IMR-90 (cell line): ENCODE results near the gene CBX5. TPM values are rescaled to one million over a fixed set of nuclear protein-coding genes. Genes with fewer than 3 reads are reported as not detected.

ENCODE experiments used
- ATAC-seq: fragments of 200-7000 bp; cut with Tn5 transposase; 2 replicates; pipeline ENCODE4 v1.9.1; 2020; ENCODE audit warnings: low read depth, mild to moderate bottlenecking, moderate library complexity
- BruUV-seq: library from RNA; stranded (reverse); fragments of 400-500 nt; replicated peaks from 2 replicates; lab custom pipeline; 2021; lab: Mats Ljungman, UMichigan
- CTCF ChIA-PET: fragments of 300-600 bp; formaldehyde crosslinking; extraction: SDS; loops from one replicate; lab custom pipeline; 2021; ENCODE audit warnings: antibody characterized with exemption; lab: Yijun Ruan, JAX
- POLR2A ChIA-PET: fragments of 300-600 bp; sonication (Branson Sonifier 250); formaldehyde crosslinking; loops from one replicate; lab custom pipeline; 2022; ENCODE audit warnings: antibody characterized with exemption; ENCODE audit not compliant: unreplicated experiment; lab: Charles Lee
- DNase-seq: peaks from one replicate; pipeline ENCODE4 v3.0.0; 2013
- H2AFZ ChIP-seq: replicated peaks from 2 replicates; pipeline ENCODE3; 2013; ENCODE audit warnings: low read length, mild to moderate bottlenecking; ENCODE audit not compliant: poor library complexity
- H2AK5ac ChIP-seq: 2 replicates; pipeline ENCODE4 v1.6.1; 2013; ENCODE audit warnings: low read depth, low read length, inconsistent platforms
- H2AK9ac ChIP-seq: replicated peaks from 2 replicates; pipeline ENCODE3; 2013; ENCODE audit warnings: mild to moderate bottlenecking, low read depth, low read length, moderate library complexity; ENCODE audit not compliant: poor library complexity
- H2BK120ac ChIP-seq: 2 replicates; pipeline ENCODE4 v1.6.1; 2013; ENCODE audit warnings: low read depth, low read length, inconsistent platforms
- H2BK15ac ChIP-seq: 3 replicates; pipeline ENCODE4 v1.6.1; 2013; ENCODE audit warnings: low read depth, low read length, inconsistent platforms
- H2BK20ac ChIP-seq: 2 replicates; pipeline ENCODE4 v1.6.1; 2013; ENCODE audit warnings: low read depth, mild to moderate bottlenecking, inconsistent platforms, low read length, moderate library complexity
- H2BK5ac ChIP-seq: 2 replicates; pipeline ENCODE4 v1.6.1; 2013; ENCODE audit warnings: mild to moderate bottlenecking, low read depth, low read length, inconsistent platforms; ENCODE audit not compliant: poor library complexity, severe bottlenecking
- H3K14ac ChIP-seq: replicated peaks from 2 replicates; pipeline ENCODE4 v1.6.1; 2013; ENCODE audit warnings: low read depth, low read length, inconsistent platforms
- H3K18ac ChIP-seq: 2 replicates; pipeline ENCODE4 v1.6.1; 2013; ENCODE audit warnings: low read depth, low read length, control low read depth
- H3K23ac ChIP-seq: 2 replicates; pipeline ENCODE4 v1.6.1; 2013; ENCODE audit warnings: low read depth, low read length, inconsistent platforms
- H3K27ac ChIP-seq: 2 replicates; pipeline ENCODE4 v1.5.1; 2013; ENCODE audit warnings: mild to moderate bottlenecking, control low read depth, low read length; ENCODE audit not compliant: insufficient read depth
- H3K27me3 ChIP-seq: 2 replicates; pipeline ENCODE4 v1.6.1; 2013; ENCODE audit warnings: low read length; ENCODE audit not compliant: control insufficient read depth, insufficient read depth
- H3K36me3 ChIP-seq: 2 replicates; pipeline ENCODE4 v1.6.1; 2013; ENCODE audit warnings: low read length, mixed read lengths; ENCODE audit not compliant: control insufficient read depth, insufficient read depth
- H3K4ac ChIP-seq: 2 replicates; pipeline ENCODE4 v1.6.1; 2013; ENCODE audit warnings: low read depth, low read length, inconsistent platforms
- H3K4me1 ChIP-seq: 2 replicates; pipeline ENCODE4 v1.6.1; 2013; ENCODE audit warnings: low read length, mixed read lengths; ENCODE audit not compliant: control insufficient read depth, insufficient read depth
- H3K4me2 ChIP-seq: 2 replicates; pipeline ENCODE4 v1.6.1; 2013; ENCODE audit warnings: low read depth, mild to moderate bottlenecking, control low read depth, low read length, moderate library complexity
- H3K4me3 ChIP-seq: 2 replicates; pipeline ENCODE4 v1.5.1; 2013; ENCODE audit warnings: low read depth, mild to moderate bottlenecking, control low read depth, low read length, moderate library complexity; ENCODE audit not compliant: insufficient read depth
- H3K56ac ChIP-seq: 2 replicates; pipeline ENCODE4 v1.6.1; 2013; ENCODE audit warnings: low read length, inconsistent platforms; ENCODE audit not compliant: insufficient read depth; ENCODE audit errors: extremely low read depth
- H3K79me1 ChIP-seq, 2 experiments: 2 replicates each; pipeline ENCODE4 v1.6.1; 2013; ENCODE audit warnings: low read length in 2 of 2, inconsistent platforms in 1 of 2, low read depth in 1 of 2
- H3K9ac ChIP-seq: 2 replicates; pipeline ENCODE4 v1.6.1; 2013; ENCODE audit warnings: low read depth, low read length, control low read depth
- H3K9me1 ChIP-seq: 2 replicates; pipeline ENCODE4 v1.6.1; 2013; ENCODE audit warnings: low read length, inconsistent platforms; ENCODE audit not compliant: insufficient read depth
- H3K9me3 ChIP-seq: 2 replicates; pipeline ENCODE4 v1.6.1; 2013; ENCODE audit warnings: low read length; ENCODE audit not compliant: control insufficient read depth, insufficient read depth
- H4K20me1 ChIP-seq: 2 replicates; pipeline ENCODE4 v1.6.1; 2013; ENCODE audit warnings: low read length, inconsistent platforms; ENCODE audit not compliant: insufficient read depth
- H4K5ac ChIP-seq: 2 replicates; pipeline ENCODE4 v1.6.1; 2013; ENCODE audit warnings: mild to moderate bottlenecking, low read depth, low read length, control low read depth
- H4K8ac ChIP-seq, 2 experiments: 2 replicates each; pipeline ENCODE4 v1.6.1; 2013; ENCODE audit warnings: low read depth in 2 of 2, low read length in 2 of 2, control low read depth in 1 of 2, inconsistent platforms in 1 of 2
- H4K91ac ChIP-seq: 2 replicates; pipeline ENCODE4 v1.6.1; 2013; ENCODE audit warnings: low read depth, low read length, inconsistent platforms; ENCODE audit not compliant: insufficient read depth
- BHLHE40 ChIP-seq: fragments of 150-350 bp; IDR thresholded peaks from 2 replicates; pipeline ENCODE4 v1.6.1; 2016; ENCODE audit warnings: mild to moderate bottlenecking, low read depth, low read length
- FOS ChIP-seq: fragments of 150-350 bp; IDR thresholded peaks from 2 replicates; pipeline ENCODE4 v1.6.1; 2016; ENCODE audit warnings: low read depth, low read length
- WGBS, 2 experiments: methylation state at CpG; one replicate each; pipeline versions ENCODE4 v1.1.5 to v1.1.7; 2013; ENCODE audit warnings: missing lambda C conversion rate in 2 of 2; ENCODE audit not compliant: insufficient read length in 1 of 2; ENCODE audit errors: extremely low coverage in 2 of 2; 5-methylcytosine and 5-hydroxymethylcytosine counted together
- dilution Hi-C: fragments of 300-500 bp; cut with HindIII; formaldehyde crosslinking; loops from one replicate; pipeline ENCODE4 v1.14.3; 2018; ENCODE audit warnings: low sequenced_read_pairs; ENCODE audit not compliant: unreplicated experiment
- in situ Hi-C: fragments of 300-500 bp; cut with MboI; formaldehyde crosslinking; loops from 3 replicates; pipeline ENCODE4 v1.14.3; 2019; ENCODE audit warnings: low sequenced_read_pairs, inconsistent platforms, mixed read lengths
- intact Hi-C: fragments of 100-400 bp; cut with micrococcal nuclease; formaldehyde crosslinking; loops from 2 replicates; pipeline ENCODE4 v1.10.0; 2022
- polyA plus RNA-seq, 3 experiments: library from polyadenylated mRNA; depleted of rRNA; stranded (reverse); fragments of >200 nt; gene quantifications; 2 replicates each; pipeline ENCODE4 v1.2.3, GENCODE V29; 2012; ENCODE audit warnings: low replicate concordance in 1 of 3
- total RNA-seq: library from RNA; depleted of rRNA; stranded (reverse); fragments of >200 nt; gene quantifications from 2 replicates; pipeline ENCODE4 v1.2.3, GENCODE V29; 2012

CBX5 gene
- total and polyA plus RNA-seq, 2 of the 4 experiments (the other 2 are of a cell fraction) = 18.0 to 40.9 TPM

DNA sequence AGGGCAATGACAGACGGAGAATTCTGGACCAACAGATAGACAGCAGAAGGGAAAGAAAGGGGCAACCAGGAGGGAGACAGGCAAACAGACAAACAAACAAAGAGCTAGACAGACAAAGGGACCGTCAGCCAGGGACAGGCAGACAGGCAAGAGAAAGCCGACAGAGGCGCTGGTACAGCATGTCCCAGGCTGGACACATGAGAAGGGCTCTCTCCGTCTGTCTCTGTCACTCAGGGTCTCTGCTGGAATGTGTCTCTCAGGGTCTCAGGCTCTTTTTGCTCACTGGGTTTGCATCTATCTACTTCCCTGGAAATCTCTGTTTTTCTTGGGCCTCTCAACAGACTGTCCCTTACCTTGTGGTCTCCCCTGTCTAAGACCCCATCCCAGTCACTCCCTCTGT is 82.9 kb downstream of the CBX5 start:
- H4K20me1 ChIP-seq = no peaks in the 10 kb centered on the region
- intact Hi-C loops (no loop called here), in situ Hi-C loops (loop anchor here (10.0 kb wide), 1 partner anchor 492 kb away; no protein-coding TSS in a partner anchor), dilution Hi-C loops (no loop called here)
- no peak overlapping the region for H2AK5ac ChIP-seq
- H3K4ac ChIP-seq = no peak overlapping the region
- H3K9me1 ChIP-seq = no peaks in the 10 kb centered on the region; the same call in 1 of the 2 replicates
- H2BK120ac ChIP-seq = no peak overlapping the region
- no peak for TF ChIP-seq FOS
- no peak for TF ChIP-seq BHLHE40
- H3K36me3 ChIP-seq = no peaks in the 10 kb centered on the region
- peaks cover 26% of the 10 kb centered on the region for H3K27me3 ChIP-seq
- H4K8ac ChIP-seq = no peak overlapping the region
- no peak overlapping the region for H2BK5ac ChIP-seq
- ChIA-PET POLR2A (no interaction called here), CTCF (no interaction called here)
- H4K5ac ChIP-seq = no peak overlapping the region
- no peak overlapping the region for H3K4me2 ChIP-seq
- peaks cover 2% of the 10 kb centered on the region for H3K4me1 ChIP-seq
- ATAC-seq = no peak
- BruUV-seq = no TSS peak
- no peak overlapping the region for H3K23ac ChIP-seq
- no peak overlapping the region for H4K91ac ChIP-seq
- H2AK9ac ChIP-seq = no peak overlapping the region
- no peak overlapping the region for H3K18ac ChIP-seq
- H2AFZ ChIP-seq = no peak overlapping the region
- H3K9ac ChIP-seq = no peak overlapping the region
- no peak for DNase-seq
- H3K79me1 ChIP-seq = no peaks in the 10 kb centered on the region
- no peak overlapping the region for H3K27ac ChIP-seq
- H3K14ac ChIP-seq = no peak overlapping the region
- H2BK20ac ChIP-seq = no peak overlapping the region
- WGBS, 2 experiments = 48% methylated on average over 4 of the region's 5 CpGs; no CpG with 5 or more reads in 1 of the 2 experiments
- no peak overlapping the region for H3K4me3 ChIP-seq
- H2BK15ac ChIP-seq = no peak overlapping the region
- H3K56ac ChIP-seq = no peak overlapping the region
- no peaks in the 10 kb centered on the region for H3K9me3 ChIP-seq
